ENCODE results near the gene FUT6.

DNA sequence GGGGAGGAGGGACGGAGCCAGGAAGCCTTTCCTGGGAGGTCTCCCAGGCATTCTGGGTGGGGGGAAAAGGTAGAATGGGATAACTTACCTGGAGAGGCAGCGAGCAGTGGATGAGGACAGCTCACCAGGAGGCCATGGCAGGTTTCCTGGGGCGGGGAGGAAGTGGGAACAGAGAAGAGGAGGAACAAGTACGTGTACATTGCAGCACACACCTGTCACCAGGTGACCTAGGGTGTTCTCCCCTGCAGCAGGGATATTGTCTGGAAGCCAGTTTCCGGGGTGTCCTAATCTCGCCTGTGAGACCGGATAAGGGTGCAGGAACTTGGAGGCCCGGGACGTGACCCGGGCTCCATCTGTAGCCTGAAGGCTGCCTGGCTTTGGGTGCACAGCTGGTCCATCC is 11.8 kb upstream of the FUT6 start, which contains the start of gene FUT3:
- TF ChIP-seq EZH2phosphoT487 (IDR thresholded peaks at IDR 0.05; ENCODE audit: low read depth): no peak
- TF ChIP-seq, protein P1, sequence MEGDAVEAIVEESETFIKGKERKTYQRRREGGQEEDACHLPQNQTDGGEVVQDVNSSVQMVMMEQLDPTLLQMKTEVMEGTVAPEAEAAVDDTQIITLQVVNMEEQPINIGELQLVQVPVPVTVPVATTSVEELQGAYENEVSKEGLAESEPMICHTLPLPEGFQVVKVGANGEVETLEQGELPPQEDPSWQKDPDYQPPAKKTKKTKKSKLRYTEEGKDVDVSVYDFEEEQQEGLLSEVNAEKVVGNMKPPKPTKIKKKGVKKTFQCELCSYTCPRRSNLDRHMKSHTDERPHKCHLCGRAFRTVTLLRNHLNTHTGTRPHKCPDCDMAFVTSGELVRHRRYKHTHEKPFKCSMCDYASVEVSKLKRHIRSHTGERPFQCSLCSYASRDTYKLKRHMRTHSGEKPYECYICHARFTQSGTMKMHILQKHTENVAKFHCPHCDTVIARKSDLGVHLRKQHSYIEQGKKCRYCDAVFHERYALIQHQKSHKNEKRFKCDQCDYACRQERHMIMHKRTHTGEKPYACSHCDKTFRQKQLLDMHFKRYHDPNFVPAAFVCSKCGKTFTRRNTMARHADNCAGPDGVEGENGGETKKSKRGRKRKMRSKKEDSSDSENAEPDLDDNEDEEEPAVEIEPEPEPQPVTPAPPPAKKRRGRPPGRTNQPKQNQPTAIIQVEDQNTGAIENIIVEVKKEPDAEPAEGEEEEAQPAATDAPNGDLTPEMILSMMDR (IDR thresholded peaks at IDR 0.05; ENCODE audit: low read depth, low read length): no peak
